Left ventricle myocardium inferior (tissue), 1 donor: ENCODE results near the gene PFDN5. TPM values are rescaled to one million over a fixed set of nuclear protein-coding genes. Genes with fewer than 3 reads are reported as not detected.

ENCODE experiments used
- DNase-seq: peaks from one replicate; pipeline ENCODE4 v3.0.0-alpha.2; 2020
- H3K27ac ChIP-seq: fragments of 200-600 bp; replicated peaks from 2 replicates; pipeline ENCODE4 v1.8.0; 2021
- H3K27me3 ChIP-seq: fragments of 200-600 bp; 2 replicates; pipeline ENCODE4 v1.8.0; 2021; ENCODE audit warnings: low read depth
- H3K36me3 ChIP-seq: fragments of 200-600 bp; 2 replicates; pipeline ENCODE4 v1.8.0; 2021
- H3K4me1 ChIP-seq: fragments of 200-600 bp; 2 replicates; pipeline ENCODE4 v1.8.0; 2021
- H3K4me3 ChIP-seq: fragments of 200-600 bp; 2 replicates; pipeline ENCODE4 v1.8.0; 2021; ENCODE audit warnings: mild to moderate bottlenecking, moderate library complexity
- H3K9me3 ChIP-seq: fragments of 200-600 bp; replicated peaks from 2 replicates; pipeline ENCODE4 v1.8.0; 2021
- CTCF ChIP-seq: fragments of 200-600 bp; IDR thresholded peaks from 2 replicates; pipeline ENCODE4 v1.8.0; 2021; ENCODE audit warnings: antibody characterized with exemption, mild to moderate bottlenecking, borderline replicate concordance
- intact Hi-C: fragments of 100-400 bp; cut with micrococcal nuclease; formaldehyde crosslinking; loops from one replicate; pipeline ENCODE4 v1.11.0; 2022
- total RNA-seq: library from RNA; stranded (reverse); fragmentation: NEBNext Ultra II Directional; extraction: Animal tissue kit (Norgen Biotek cat#: 25700); gene quantifications from one replicate; pipeline ENCODE4 v1.2.1, GENCODE V29; 2021
- donor health status: DM: no; HTN: yes; CAD: no; lungs with severe emphysema.

Gene PFDN5
- total RNA-seq, 1 donor from 2014 or later = 399 TPM

- Histone ChIP-seq H3K4me1 (peaks cover 22% of the 10 kb centered on the region), H3K9me3 (no peaks in the 10 kb centered on the region), H3K36me3 (no peaks in the 10 kb centered on the region), H3K4me3 (peak overlapping the region; percentile 92), H3K27me3 (peaks cover under 1% of the 10 kb centered on the region), H3K27ac (peak overlapping the region; percentile 93)
- intact Hi-C loops = no loop called here
- no peak for TF ChIP-seq CTCF
- no peak for DNase-seq
Measured at GRCh38 chr12:53343969-53344368, 48.6 kb downstream of the PFDN5 start.

- Histone ChIP-seq H3K27me3 (no peaks in the 10 kb centered on the region), H3K36me3 (no peaks in the 10 kb centered on the region), H3K4me1 (peaks cover 22% of the 10 kb centered on the region), H3K9me3 (no peaks in the 10 kb centered on the region), H3K4me3 (peak overlapping the region; percentile 92), H3K27ac (peak overlapping the region; percentile 93)
- no peak for DNase-seq
- intact Hi-C loops = no loop called here
- no peak for TF ChIP-seq CTCF
Measured at GRCh38 chr12:53344487-53344823, 49.1 kb downstream of the PFDN5 start.

- TF ChIP-seq CTCF = peak; percentile 82
- Histone ChIP-seq H3K27me3 (no peaks in the 10 kb centered on the region), H3K36me3 (no peaks in the 10 kb centered on the region), H3K9me3 (no peaks in the 10 kb centered on the region), H3K4me1 (peaks cover 22% of the 10 kb centered on the region), H3K4me3 (peak overlapping the region; percentile 92), H3K27ac (peak overlapping the region; percentile 93)
- intact Hi-C loops = no loop called here
- DNase-seq = peak; percentile 81
Measured at GRCh38 chr12:53344824-53345485, 49.6 kb downstream of the PFDN5 start.

DNA sequence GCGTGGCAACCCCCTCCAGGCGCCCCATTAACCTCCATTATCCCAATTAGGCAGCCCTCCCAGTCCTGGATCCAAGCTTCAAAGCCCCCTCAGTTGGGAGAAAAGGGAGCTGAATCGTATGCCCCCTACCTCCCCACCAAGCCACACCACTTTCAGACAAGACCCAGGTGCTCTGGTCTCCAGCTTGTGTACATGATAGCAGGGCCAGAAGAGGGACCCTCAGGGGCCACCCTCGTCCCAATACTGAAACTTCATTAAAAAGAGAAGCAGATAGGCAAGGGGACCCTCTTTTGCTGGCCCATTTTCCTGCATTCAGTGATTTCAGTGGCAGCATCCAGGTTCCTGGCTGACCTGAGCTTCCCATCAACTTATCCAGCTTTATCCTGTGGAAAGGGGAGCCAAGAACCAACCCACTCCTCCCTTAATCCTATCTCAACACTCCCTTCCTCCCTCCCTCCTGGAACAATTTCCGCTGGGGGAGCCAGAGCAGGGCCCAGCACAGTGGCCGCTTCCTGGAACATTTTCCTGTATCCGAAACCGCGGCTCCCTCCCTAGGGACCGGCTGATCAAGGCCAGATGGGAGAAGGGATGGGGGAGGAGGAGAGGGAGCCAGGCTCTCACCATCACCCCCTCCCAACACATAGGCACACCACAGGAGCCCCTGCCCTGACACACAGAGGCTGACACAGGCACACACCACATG lies 50.3 kb downstream of the PFDN5 start:
- Histone ChIP-seq H3K4me3 (peak overlapping the region; percentile 92), H3K4me1 (peaks cover 22% of the 10 kb centered on the region), H3K27me3 (no peaks in the 10 kb centered on the region), H3K27ac (peak overlapping the region; percentile 93), H3K9me3 (no peaks in the 10 kb centered on the region), H3K36me3 (no peaks in the 10 kb centered on the region)
- intact Hi-C loops = no loop called here
- DNase-seq = peak; percentile 65
- TF ChIP-seq CTCF = peak; percentile 8

GRCh38 chr12:53346491-53346890 lies 51.1 kb downstream of the PFDN5 start:
- Histone ChIP-seq H3K4me1 (peaks cover 22% of the 10 kb centered on the region), H3K4me3 (no peak overlapping the region), H3K36me3 (no peaks in the 10 kb centered on the region), H3K27me3 (no peaks in the 10 kb centered on the region), H3K9me3 (no peaks in the 10 kb centered on the region), H3K27ac (peak overlapping the region; percentile 93)
- no peak for DNase-seq
- intact Hi-C loops = no loop called here
- TF ChIP-seq CTCF = no peak
